Right ventricle myocardium inferior (tissue), 1 donor: ENCODE measurements around the gene KLHL22. TPM values are rescaled to one million over a fixed set of nuclear protein-coding genes. Genes with fewer than 3 reads are reported as not detected.

Source experiments
- ATAC-seq: fragments of 200-7000 bp; cut with Tn5 transposase; one replicate; pipeline ENCODE4 v1.9.1; 2020; ENCODE audit warnings: mild to moderate bottlenecking, moderate library complexity
- DNase-seq: peaks from one replicate; pipeline ENCODE4 v3.0.0; 2021; ENCODE audit errors: missing footprints
- intact Hi-C: fragments of 100-400 bp; cut with DNase I; formaldehyde crosslinking; loops from one replicate; pipeline ENCODE4 v1.11.0; 2022
- total RNA-seq: library from RNA; stranded (reverse); fragmentation: NEBNext Ultra II Directional; extraction: Animal tissue kit (Norgen Biotek cat#: 25700); gene quantifications from one replicate; pipeline ENCODE4 v1.2.1, GENCODE V29; 2021
- donor health status: DM: no; HTN: yes; CAD: no; lungs with severe emphysema.

KLHL22 gene
- total RNA-seq, 1 donor from 2014 or later: 12.4 TPM

DNA sequence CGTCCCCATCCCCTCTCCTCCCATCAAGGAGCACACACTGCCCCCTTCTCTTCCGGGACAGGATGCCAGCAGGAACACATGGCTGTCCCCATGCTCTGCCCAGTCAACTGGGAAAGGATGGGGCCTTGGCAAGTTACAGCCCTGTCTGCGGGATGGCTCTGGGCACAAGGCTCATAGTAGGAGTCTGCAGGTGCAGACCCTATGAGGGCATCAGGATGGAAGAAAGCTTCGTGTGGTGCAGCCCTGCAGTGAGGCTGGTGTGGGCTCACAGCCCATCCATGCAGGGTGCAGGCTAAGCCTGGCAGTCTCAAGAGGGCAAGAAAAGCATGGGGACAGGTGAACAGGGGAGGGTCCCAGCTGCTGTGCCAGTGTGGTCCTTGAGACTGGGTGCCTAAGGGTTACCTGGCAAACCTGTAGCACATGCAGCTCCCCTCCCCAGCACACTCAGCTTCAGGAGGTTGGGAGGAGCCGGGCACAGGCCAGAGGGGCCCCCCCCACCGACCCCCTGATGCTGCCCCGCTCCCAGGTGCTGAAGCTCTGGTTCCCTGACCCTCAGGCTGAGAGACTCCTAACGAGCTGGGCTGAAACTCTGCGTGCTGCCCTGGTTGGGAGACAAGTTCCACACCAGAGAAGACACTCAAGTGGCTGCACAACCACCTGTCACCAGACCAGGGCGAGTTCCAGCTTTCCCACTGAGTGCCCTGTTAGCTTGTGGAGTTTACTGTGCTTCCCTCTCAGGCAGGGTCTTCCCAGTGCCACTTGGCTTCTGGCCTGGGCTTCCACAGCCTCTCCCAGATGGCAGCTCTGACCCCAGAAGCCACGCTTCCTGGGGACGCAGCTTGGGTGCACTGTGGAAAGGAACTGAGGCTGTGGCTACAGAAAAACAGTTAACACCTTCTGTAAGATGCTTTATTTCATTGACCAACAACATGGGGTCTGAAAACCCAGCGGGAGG lies 54.7 kb downstream of the KLHL22 start:
- DNase-seq (peak; percentile 32), ATAC-seq (no peak)
- intact Hi-C loops: no loop called here

DNA sequence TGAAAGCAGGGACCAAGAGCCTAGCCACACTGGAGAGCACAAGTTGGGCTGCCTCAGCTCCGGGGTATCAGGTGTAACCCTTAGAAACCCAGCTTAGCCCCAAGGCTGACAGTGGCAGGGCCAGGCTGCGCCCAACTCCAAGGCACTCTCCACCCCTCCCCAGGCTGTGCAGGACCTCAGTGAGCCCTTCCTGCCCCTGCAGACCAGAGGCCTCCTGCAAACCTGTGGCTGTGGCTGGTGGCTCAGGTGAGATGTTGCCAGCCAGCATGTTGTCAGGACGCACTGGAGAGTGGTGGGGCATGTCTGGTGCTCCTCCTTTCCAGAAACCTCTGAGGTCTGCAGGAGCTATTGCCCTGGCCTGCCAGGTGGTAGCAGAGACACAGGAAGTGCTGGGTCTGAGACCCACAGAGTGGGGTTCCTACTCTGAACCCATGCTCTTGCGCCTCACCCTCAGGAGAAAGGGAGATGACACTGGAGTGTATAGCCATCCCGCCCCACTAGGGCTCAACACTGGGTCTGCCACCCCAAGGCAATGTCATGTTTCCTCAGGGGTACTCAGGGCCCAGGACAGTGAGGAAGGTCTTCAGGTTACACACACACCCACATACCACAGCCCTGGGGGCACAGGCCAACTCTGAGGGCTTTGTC lies 55.5 kb downstream of the KLHL22 start:
- intact Hi-C loops: no loop called here
- DNase-seq: peak; percentile 57
- no peak for ATAC-seq

DNA sequence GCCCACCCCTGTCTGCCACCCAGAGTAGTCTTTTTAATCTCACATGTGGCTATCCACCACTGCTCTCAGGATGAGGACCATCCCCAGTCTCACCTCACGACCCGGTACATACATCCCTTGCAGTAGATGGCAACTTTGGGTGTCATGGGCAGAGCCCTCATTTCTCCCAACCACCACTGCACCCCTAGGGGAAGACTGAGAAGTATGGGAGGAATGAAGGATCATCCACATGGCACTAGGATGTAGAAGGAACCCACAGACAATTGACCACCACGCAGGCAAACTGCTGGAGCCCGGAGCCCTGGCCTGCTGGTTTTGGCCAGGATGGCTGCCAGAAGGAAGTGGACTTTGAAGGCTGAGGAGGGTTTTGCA lies 56.1 kb downstream of the KLHL22 start:
- ATAC-seq: no peak
- intact Hi-C loops: no loop called here
- no peak for DNase-seq

DNA sequence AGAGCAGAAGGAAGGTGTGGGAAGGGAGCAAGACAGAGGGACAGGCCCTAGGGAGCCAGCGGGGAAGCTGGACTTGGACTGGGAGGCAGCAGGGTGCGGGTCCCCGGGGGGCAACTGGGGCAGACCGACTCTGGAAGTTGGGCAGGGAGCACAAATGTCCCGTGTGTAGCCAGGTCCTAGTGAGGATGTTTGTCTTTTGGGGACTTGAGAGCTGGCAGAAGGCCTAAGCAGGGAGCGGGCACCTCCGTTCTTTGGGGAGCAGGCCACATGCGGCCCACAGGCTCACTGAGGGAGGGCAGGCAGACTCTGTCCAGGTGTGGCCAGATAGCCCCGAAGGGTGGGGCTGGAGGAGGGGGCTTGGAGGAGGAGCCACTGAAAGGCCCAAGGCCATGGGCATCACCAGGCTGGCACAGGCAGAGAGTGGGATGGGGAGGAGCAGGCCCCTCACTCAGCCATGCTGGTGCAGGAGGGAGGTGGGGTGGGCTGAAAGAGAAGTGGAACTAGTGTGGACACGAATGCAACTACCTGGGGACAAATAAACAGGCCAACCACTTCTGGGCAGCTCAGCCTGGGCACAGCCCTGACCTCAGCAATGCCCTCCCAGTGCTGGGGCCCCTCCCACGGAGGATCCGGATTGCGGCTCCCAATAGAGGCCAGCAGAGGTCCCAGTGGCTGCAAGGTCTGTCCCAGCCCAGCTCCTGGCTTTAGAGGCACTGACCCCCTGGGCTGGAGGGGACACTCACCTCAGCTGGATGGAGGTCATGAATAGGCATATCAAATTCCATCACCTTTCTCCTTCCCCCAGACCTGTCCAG lies 56.7 kb downstream of the KLHL22 start:
- intact Hi-C loops: no loop called here
- peak; percentile 56 for DNase-seq
- no peak for ATAC-seq

DNA sequence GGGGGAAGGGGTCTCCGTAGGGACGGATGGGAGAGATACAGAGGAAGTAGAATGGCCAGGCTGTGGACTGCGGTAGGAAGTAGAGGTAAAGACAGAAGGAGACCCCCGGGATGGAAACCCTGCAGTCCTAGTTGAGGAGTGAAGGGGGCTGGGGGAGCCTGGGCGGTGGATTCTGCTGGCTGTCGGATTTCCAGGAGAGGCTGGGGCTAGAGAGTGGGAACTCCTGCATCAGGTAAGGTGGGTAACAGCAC lies 57.2 kb downstream of the KLHL22 start:
- ATAC-seq (no peak), DNase-seq (no peak)
- intact Hi-C loops: no loop called here

DNA sequence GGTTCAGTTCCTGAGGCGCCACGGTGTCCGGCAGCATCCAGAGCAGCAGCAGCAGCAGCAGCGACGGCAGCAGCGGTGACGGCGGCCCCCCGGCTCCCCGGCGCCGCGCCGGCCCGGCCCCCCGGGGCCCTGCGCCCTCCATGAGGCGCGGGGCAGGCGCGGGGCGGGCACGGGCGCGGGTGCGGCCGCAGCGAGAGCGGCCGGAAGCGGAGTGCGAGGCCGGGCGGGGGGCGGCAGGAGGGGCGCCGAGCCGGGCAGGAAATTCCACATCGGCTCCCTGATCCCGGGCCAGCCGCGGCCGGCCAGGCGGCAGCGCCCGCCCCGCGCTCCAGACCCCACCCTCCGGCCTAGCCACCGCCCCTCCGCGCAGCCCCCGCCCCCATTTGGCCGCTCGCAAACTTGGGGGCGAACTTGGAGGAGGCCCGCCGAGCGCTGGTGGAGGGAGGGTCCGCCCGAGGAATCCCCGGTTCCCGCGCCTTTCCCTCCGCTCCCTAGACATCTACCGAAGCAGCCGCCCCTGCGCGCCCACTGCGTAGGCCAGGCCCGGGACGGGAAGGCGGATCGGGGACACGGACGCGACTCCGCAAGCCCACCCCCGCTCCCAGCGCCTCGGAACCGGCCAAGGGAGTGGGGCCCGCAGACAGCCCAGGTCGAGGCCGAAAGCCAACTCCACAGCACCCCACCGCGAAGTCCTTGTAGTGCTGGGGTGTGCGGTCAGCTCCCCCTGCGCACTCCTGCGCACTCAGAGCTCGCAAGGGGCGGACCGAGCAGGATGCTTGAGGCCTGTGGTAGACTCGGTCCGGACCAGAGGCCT lies 57.8 kb downstream of the KLHL22 start, which contains the start of gene SCARF2:
Gene SCARF2 (minus strand): TSS at position 213 of the 814 bp plus-strand sequence. CDS start 71 bp downstream, at position 142.
- peak; percentile 68 for ATAC-seq
- DNase-seq: peak; percentile 71
- intact Hi-C loops: loop anchor here (2.0 kb wide), 1 partner anchor 19 kb away; no protein-coding TSS in a partner anchor

DNA sequence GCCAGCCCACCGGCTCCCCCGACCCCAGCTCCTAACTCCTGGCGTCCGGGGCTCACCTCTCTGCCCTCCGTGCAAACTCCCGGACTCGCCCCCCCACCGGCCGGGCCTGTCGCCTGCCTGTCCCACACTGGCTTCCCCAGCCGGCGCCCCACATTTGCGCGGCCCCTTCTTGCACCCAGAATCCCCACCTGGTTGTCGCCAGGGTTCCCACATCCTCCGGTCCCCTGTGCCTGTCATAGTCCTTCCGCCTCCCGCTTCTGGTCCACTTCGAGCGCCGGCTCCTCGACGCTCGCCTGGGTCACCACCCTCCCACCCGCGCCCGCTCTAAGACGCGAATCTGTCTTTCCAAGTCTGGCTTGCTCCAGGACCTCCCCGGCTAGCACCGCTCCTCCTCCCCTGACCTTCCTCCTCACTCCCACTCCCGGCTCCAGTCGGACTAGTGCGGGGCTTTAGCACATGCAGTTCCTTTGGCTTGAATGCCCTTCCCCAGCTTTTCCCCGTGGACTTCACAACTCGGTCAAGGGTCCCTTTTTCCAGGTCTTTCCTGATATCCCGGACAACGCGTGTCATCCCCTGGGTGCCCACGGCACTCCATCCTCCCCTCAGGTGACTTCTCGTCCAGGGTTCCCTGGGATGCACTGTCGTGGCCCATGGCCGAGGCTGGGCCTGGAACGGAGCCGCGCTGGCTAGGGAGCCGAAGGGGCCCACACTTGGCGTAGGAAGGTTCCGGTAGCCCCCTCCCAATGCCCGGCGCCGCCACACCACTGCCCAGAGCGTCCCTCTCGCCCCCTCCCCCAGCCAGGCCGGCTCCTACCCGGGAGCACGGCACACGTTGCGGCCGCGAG lies 58.6 kb downstream of the KLHL22 start:
- ATAC-seq (no peak), DNase-seq (peak; percentile 67)
- intact Hi-C loops: loop anchor here (2.0 kb wide), 1 partner anchor 18 kb away; no protein-coding TSS in a partner anchor

DNA sequence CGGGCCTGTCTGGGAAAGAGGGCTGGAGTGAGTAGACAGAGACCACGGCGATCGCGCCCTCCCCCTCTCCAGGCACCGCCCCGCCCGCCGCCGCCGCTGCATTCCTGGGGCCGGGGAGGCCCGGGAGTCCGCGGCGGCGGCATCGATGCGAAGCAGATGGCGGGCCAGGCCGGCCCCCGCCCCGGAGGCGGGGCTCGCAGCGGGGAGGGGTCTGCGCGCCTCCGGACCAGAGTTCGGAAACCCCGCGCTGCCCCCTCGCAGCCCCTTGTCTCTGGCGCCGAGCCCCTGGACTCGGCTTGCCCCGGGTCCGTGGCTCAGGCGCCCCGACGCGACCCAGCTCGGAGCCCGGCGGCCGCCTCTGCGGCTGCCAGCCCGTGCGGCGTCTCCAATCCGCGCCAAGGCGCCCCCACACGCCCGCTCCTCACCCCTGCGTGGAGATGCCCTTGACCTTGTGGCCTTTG lies 59.3 kb downstream of the KLHL22 start:
- ATAC-seq (peak; percentile 26), DNase-seq (peak; percentile 70)
- intact Hi-C loops: loop anchor here (2.0 kb wide), 1 partner anchor 18 kb away; no protein-coding TSS in a partner anchor

DNA sequence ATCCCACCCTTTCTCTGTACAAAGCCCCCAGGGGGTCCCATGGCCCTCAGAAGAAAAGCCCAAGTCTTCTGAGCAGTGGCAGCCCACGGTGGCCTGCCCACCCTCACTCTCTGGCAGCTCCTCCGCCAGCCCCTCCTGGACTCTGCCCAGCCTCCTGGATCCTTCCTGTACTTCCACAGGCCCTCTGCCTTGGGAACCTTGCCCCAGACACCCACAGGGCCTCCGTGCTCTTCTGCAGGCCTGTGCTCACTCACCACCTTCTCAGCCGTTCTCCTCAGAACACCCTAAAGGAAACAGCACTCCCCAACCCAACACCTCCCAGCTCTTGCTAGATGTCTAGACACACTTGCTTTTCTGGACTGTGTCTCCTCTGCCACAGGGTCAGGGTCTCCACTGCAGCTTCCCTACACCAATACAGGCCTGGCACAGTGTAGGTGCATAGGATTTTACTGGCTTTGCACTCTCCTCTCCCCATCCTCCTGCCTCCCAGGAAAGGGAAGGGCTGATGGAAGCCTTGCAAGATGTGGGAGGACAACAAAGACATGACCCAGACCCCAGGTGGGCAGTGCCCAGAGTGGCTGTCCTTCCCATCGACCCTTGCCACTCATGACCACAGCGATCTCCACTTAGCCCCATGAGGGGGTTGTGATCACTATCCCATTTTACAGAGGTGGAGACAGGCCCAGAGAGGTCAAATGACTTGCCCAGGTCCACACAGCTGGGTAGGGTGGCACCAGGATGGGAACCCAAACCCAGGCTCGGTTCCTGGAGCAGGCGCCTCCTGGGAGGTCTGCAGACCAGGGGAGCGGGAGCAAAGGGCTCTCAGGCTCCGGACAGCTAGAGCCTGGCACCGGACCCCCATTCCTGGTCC lies 59.9 kb downstream of the KLHL22 start:
- intact Hi-C loops: loop anchor here (2.0 kb wide), 1 partner anchor 17 kb away; no protein-coding TSS in a partner anchor
- DNase-seq: peak; percentile 45
- no peak for ATAC-seq

DNA sequence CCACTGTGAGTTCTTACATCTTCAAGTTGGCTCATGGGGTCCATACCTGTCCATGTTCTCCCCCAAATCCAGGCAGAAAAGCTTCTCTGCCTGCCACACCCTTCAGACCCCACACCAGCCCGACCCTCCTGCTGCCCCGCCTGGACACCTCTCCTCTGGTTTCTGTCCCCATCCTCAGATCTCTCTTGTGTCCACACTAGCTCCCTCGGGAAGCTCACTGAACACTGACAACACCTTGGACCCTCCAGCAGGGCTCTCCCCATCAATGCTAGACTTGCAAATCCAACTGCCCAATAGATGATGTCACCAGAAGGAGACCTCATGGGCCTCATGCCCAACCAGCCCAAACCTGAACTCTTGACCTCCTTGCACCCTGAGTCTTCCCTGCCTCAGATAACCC lies 60.8 kb downstream of the KLHL22 start:
- intact Hi-C loops: no loop called here
- DNase-seq: no peak
- ATAC-seq: no peak

DNA sequence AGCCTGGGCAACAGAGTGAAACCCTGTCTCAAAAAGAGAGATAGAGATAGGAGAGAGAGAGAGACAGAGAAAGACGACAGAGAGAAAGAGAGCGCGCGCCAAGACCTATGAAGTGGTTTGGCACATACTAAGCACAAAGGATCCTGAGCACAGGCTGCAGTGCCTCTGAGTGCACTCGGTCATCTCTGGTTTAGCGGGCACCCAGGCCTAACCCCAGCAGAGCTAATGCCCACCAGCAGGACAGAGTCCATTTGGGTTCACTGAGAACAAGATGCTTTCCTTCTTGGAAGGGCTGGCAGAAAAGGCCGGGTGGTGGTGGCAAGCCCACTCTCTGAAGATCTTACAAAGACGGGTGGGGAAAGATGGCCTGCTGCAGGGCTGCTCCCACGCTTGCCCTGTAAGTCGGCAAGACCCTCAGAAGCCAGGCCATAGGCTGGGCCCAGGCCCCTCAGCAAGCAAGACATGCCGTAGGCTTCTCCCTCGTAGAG lies 61.3 kb downstream of the KLHL22 start:
- intact Hi-C loops: no loop called here
- ATAC-seq: no peak
- DNase-seq: peak; percentile 35

DNA sequence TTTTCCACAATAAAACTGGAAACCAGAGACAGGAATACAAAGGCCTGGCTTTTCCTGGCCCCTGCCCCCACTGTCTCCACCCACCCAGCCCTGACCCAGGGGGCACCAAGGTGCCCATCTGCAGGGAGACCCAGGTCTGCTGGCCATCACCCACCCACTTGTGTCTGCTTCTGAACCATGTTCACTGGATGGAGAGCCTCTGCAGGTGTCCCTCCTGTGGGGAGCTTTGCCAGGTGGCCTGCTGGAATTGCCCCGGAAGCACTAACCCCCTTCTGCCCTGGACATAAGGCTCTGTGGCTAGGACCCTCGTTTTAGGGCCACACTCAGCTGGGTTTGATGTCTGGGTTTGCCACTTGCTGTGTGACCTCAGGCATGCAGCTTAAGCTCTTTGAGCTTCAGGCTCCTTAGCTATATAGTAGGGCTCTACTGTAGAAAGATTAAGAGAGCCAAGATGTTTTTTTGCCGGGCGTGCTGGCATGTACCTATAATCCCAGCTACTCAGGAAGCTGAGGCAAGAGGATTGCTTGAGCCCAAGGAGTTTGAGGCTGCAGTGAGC lies 61.8 kb downstream of the KLHL22 start:
- no peak for ATAC-seq
- peak; percentile 11 for DNase-seq
- intact Hi-C loops: no loop called here

DNA sequence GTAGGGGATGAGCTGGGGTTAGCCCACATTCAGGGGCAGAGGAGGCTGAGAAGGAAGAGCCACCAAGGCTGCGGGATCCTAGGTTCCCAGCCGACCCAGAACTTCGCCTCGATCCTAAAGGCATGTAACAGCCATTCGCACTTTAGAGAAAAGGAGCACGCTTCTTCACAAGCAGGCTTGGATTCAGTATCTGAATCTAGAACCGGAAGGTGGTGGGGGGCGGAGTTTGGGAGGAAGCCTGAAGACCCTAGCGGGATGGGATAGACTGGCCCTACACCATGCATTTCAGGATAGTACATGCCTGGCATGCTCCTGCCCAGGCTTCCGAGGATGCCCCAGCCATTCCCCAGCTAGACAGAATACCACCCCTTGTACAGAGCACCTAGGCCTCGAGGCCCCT lies 62.4 kb downstream of the KLHL22 start:
- intact Hi-C loops: no loop called here
- ATAC-seq: no peak
- DNase-seq: peak; percentile 50

DNA sequence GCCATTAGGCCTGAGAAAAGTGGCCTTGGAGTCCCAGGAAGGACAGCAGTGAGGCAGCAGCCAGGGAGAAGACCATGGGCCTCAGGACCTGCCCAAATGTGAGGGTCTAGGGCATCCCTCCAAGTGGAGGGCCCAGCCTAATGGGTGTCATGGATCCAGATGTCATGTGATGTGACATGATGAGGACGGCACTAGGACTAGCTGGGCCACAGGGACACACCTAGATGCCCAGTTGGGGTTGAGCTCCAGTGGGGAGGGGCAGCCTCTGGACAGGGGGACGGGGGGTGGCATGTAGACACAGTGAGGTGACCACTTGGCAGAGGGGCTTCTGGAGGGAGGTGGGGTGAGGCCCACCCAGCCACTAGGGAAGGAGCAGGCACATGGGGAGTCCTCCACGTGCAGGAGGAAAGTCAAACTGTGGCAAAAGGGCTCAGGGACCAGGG lies 63.3 kb downstream of the KLHL22 start:
- peak; percentile 4 for DNase-seq
- ATAC-seq: no peak
- intact Hi-C loops: no loop called here

DNA sequence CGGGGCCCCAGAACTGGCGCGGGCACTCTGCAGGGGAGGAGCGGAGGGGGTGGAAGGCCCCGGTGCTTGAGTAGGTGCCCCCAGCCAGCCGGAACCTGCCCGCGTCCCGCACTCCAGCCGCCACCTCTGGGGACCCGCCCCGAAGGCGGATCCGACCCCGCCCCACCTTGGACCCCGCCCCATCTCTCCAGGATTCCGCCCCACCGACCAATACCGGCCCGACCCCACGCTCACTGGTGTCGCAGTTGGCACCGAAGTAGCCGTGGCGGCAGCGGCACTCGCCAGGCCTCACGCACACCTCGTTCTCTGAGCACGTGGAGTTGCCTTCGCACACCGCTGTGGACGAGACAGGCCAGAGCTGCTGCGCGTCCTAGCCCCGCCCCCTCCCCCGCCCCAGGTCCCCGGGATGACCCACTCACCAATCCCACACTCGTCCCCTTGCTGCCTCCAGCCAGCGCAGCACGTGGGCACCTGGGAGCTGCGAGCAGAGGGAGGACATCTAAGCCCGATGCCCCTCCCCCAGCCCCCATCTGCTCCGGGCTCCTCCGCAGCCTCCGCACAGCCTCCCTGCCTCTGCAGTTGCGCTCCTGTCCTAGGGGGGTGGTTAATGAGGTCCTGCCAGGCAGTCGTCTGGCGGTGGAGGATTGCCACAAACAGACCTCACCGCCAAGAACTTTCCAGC lies 63.9 kb downstream of the KLHL22 start:
- DNase-seq (no peak), ATAC-seq (no peak)
- intact Hi-C loops: no loop called here
